Adrenal gland (tissue), 5 donors: ENCODE data around the gene LPCAT3.

Experiments
- POLR2A ChIP-seq, 2 donors: fragments of 450-650 bp; IDR thresholded peaks; one replicate each; pipeline ENCODE4 v1.6.1; 2017; ENCODE audit warnings: antibody characterized with exemption in 2 of 2, mild to moderate bottlenecking in 2 of 2, moderate library complexity in 1 of 2
- TF ChIP-seq, protein P1 (sequence below), 6 experiments: fragments of 450-650 bp in 4 of 6; fragments of 200-600 bp in 2 of 6; sonication (generic) in 1 of 6; IDR thresholded peaks; 1 replicate in 5 of 6; 2 replicates in 1 of 6; pipeline versions ENCODE4 v1.5.1 to v1.8.0; 2016 to 2021; ENCODE audit warnings: antibody characterized with exemption in 6 of 6, mild to moderate bottlenecking in 2 of 6, moderate library complexity in 1 of 6
- donor health status: DM: no; HTN: no; CAD: no.

DNA sequence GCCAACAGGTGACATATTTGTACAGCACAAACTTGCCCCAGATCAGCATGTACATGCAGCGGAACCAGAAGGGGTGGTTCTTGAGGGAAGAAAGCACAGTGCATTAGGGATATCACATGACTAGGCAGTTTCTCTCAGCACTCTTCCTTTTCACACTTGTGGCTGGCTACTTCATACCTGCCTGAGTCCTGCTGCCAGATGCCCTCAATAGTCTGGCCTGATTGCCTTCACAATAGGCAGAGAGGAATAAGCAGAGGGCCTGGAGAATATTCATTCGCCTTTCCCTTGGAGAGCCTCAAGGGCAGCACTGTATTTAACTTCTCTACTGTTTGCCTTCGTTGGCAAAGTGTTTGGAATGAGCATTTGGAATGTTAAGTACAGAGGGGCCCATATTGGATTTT is 39.7 kb downstream of the LPCAT3 start:
- TF ChIP-seq, protein P1, sequence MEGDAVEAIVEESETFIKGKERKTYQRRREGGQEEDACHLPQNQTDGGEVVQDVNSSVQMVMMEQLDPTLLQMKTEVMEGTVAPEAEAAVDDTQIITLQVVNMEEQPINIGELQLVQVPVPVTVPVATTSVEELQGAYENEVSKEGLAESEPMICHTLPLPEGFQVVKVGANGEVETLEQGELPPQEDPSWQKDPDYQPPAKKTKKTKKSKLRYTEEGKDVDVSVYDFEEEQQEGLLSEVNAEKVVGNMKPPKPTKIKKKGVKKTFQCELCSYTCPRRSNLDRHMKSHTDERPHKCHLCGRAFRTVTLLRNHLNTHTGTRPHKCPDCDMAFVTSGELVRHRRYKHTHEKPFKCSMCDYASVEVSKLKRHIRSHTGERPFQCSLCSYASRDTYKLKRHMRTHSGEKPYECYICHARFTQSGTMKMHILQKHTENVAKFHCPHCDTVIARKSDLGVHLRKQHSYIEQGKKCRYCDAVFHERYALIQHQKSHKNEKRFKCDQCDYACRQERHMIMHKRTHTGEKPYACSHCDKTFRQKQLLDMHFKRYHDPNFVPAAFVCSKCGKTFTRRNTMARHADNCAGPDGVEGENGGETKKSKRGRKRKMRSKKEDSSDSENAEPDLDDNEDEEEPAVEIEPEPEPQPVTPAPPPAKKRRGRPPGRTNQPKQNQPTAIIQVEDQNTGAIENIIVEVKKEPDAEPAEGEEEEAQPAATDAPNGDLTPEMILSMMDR (IDR thresholded peaks at IDR 0.05) = no peak
- no peak for TF ChIP-seq POLR2A (IDR thresholded peaks at IDR 0.05)
